Cardiac muscle cell (in vitro differentiated cells and primary cell): ENCODE measurements around the gene PIK3C2G. TPM values are rescaled to one million over a fixed set of nuclear protein-coding genes. Genes with fewer than 3 reads are reported as not detected.

Source experiments
- DNase-seq, 2 donors: peaks; one replicate each; pipeline versions ENCODE4 v3.0.0 to v3.0.0-alpha.2; 2010 to 2017; ENCODE audit warnings: low read depth in 1 of 2, low spot score in 1 of 2
- H3K27ac ChIP-seq: fragments of 200-600 bp; sonication (generic); 2 replicates; pipeline ENCODE4 v1.5.1; 2016
- H3K27me3 ChIP-seq: fragments of 200-600 bp; sonication (generic); 2 replicates; pipeline ENCODE4 v1.6.0; 2016; ENCODE audit warnings: control low read depth
- H3K36me3 ChIP-seq: fragments of 200-600 bp; sonication (generic); 2 replicates; pipeline ENCODE4 v1.5.1; 2016; ENCODE audit warnings: control low read depth
- H3K4me1 ChIP-seq: fragments of 200-600 bp; sonication (generic); 2 replicates; pipeline ENCODE4 v1.8.1; 2017; ENCODE audit warnings: low read depth, mild to moderate bottlenecking, mixed run types
- H3K4me3 ChIP-seq: fragments of 200-600 bp; sonication (generic); 2 replicates; pipeline ENCODE4 v1.5.1; 2016; ENCODE audit warnings: mild to moderate bottlenecking
- H3K9me3 ChIP-seq: fragments of 200-600 bp; sonication (generic); 2 replicates; pipeline ENCODE4 v1.5.1; 2017; ENCODE audit warnings: low read depth, mild to moderate bottlenecking, control low read depth
- CTCF ChIP-seq: IDR thresholded peaks from 2 replicates; pipeline ENCODE4 v1.5.1; 2012; ENCODE audit warnings: low read depth, mild to moderate bottlenecking, low read length
- polyA plus RNA-seq: library from polyadenylated mRNA; unstranded; fragments of >200 nt; fragmentation: Nextera tagmentation; extraction: Ambion mirVana; gene quantifications from 2 replicates; pipeline ENCODE4 v1.2.1, GENCODE V29; 2016
- total RNA-seq: library from RNA; depleted of rRNA; stranded (reverse); fragments of >200 nt; gene quantifications from 2 replicates; pipeline ENCODE4 v1.2.3, GENCODE V29; 2016

The PIK3C2G gene
- total and polyA plus RNA-seq, 2 experiments from 2014 or later = not detected

DNA sequence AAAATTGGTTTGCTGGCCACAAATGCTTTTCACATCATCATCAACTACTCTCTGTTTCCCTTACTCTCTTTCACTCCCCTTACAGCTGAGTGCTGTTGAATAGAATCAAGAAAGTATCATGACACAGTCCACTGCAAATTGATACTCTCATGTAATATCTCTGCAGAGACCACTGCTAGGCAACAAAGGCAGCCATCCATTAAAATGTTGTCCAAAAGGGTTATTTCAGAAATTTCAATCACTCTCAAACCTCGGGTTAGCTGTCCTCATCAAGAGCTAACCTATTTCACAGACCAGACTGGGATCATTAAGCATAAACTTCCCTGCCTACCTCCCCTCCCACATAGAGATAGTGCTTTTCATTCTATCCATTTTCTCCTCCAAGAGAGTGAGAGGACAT, 289.8 kb downstream of the PIK3C2G start:
- Histone ChIP-seq H3K4me1 (no peaks in the 10 kb centered on the region), H3K4me3 (no peak overlapping the region), H3K27me3 (no peaks in the 10 kb centered on the region), H3K9me3 (no peaks in the 10 kb centered on the region), H3K27ac (no peak overlapping the region), H3K36me3 (no peaks in the 10 kb centered on the region)
- no peak for TF ChIP-seq CTCF
- no peak for DNase-seq

DNA sequence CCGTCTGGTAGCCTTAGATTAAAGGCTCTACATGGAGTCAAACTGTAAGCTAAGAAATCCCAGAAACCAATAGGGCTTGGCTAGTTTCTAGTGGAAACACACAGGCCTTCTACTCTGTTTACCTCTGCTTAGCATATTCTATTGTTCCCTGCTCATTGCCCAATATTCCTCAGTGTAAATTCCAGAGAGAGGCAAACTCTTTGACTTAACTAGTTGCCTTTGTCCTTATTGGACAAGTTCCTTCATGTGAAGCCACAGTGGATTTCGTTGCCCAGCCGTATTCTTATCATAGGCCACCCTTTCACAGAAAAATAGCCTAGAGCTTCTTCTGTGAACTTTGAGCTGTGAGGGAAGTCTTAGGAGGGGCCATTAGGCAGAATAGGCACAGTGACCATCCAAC, 290.4 kb downstream of the PIK3C2G start:
- H3K27ac ChIP-seq = no peak overlapping the region
- H3K9me3 ChIP-seq = no peaks in the 10 kb centered on the region
- no peak for DNase-seq
- H3K4me1 ChIP-seq = no peaks in the 10 kb centered on the region
- H3K4me3 ChIP-seq = no peak overlapping the region
- H3K36me3 ChIP-seq = no peaks in the 10 kb centered on the region
- TF ChIP-seq CTCF = no peak
- no peaks in the 10 kb centered on the region for H3K27me3 ChIP-seq

DNA sequence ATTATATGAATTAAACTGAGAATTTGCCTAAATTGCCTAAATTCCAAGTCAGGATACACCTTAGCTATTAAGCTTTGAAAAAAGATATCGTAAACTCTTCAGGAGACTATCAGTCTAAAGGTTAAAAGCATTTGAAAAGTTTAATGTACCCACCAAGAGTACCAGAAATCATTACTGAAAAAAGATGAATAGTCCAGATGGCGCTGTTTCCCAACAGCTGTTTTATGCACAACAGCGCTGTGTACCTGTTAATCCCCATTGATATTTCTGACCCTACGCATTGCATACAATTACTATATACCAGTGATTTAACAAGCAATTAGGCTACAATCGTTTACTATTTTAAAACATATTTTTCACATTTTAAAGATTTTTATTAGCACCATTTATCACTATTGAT, 291.5 kb downstream of the PIK3C2G start:
- Histone ChIP-seq H3K9me3 (no peaks in the 10 kb centered on the region), H3K36me3 (no peaks in the 10 kb centered on the region), H3K4me1 (no peaks in the 10 kb centered on the region), H3K27ac (no peak overlapping the region), H3K4me3 (no peak overlapping the region), H3K27me3 (no peaks in the 10 kb centered on the region)
- no peak for TF ChIP-seq CTCF
- no peak for DNase-seq

GRCh38 chr12:18556161-18556560, 294.8 kb downstream of the PIK3C2G start:
- Histone ChIP-seq H3K9me3 (no peaks in the 10 kb centered on the region), H3K27me3 (no peaks in the 10 kb centered on the region), H3K36me3 (no peaks in the 10 kb centered on the region), H3K27ac (no peak overlapping the region), H3K4me3 (no peak overlapping the region), H3K4me1 (no peaks in the 10 kb centered on the region)
- DNase-seq = no peak
- TF ChIP-seq CTCF = no peak

GRCh38 chr12:18559242-18559641, 297.9 kb downstream of the PIK3C2G start:
- no peaks in the 10 kb centered on the region for H3K9me3 ChIP-seq
- H3K4me3 ChIP-seq = no peak overlapping the region
- no peaks in the 10 kb centered on the region for H3K27me3 ChIP-seq
- no peak for DNase-seq
- H3K4me1 ChIP-seq = no peaks in the 10 kb centered on the region
- TF ChIP-seq CTCF = no peak
- no peaks in the 10 kb centered on the region for H3K36me3 ChIP-seq
- H3K27ac ChIP-seq = no peak overlapping the region

DNA sequence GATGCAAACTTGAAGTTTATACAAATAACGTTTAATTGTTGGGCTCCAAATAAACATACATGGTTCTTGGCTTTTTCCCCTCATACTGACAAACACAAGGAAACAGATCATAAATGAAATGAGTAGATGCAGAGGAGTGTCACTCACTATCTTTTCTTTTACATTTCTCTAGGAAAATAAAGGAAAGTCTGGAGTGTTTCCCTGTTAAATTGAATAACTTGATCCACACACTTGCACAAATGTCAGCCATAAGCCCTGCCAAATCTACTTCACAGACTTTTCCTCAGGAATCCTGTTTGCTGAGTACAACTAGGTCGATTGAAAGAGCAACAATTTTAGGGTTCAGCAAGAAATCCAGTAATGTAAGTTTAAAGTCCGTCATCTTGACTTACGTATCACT, 301.2 kb downstream of the PIK3C2G start:
- no peaks in the 10 kb centered on the region for H3K27me3 ChIP-seq
- H3K4me3 ChIP-seq = no peak overlapping the region
- no peaks in the 10 kb centered on the region for H3K36me3 ChIP-seq
- no peaks in the 10 kb centered on the region for H3K9me3 ChIP-seq
- no peak for DNase-seq
- no peak for TF ChIP-seq CTCF
- H3K27ac ChIP-seq = no peak overlapping the region
- H3K4me1 ChIP-seq = no peaks in the 10 kb centered on the region
